DOHH2 (cell line): ENCODE measurements around the gene KRTAP8-1.

Experiments
- H3F3A ChIP-seq: fragments of 200-600 bp; sonication (generic), shearing (Covaris generic); 2 replicates; pipeline ENCODE4 v1.6.0; 2016; ENCODE audit warnings: antibody characterized with exemption, mild to moderate bottlenecking; ENCODE audit not compliant: control insufficient read depth, insufficient read depth
- H3K27ac ChIP-seq: fragments of 200-600 bp; sonication (generic); 2 replicates; pipeline ENCODE4 v1.5.1; 2014; ENCODE audit warnings: low read depth, mild to moderate bottlenecking, low read length, moderate library complexity
- H3K27me3 ChIP-seq: fragments of 200-600 bp; sonication (generic); 2 replicates; pipeline ENCODE4 v1.6.1; 2014; ENCODE audit warnings: mild to moderate bottlenecking, low read length, mixed read lengths; ENCODE audit not compliant: control insufficient read depth
- H3K36me3 ChIP-seq: fragments of 200-600 bp; sonication (generic); 2 replicates; pipeline ENCODE4 v1.6.1; 2014; ENCODE audit warnings: mild to moderate bottlenecking, low read length, moderate library complexity, mixed read lengths; ENCODE audit not compliant: control insufficient read depth
- H3K4me1 ChIP-seq: fragments of 200-600 bp; sonication (generic); 2 replicates; pipeline ENCODE4 v1.6.1; 2014; ENCODE audit warnings: mild to moderate bottlenecking, low read length, mixed read lengths; ENCODE audit not compliant: control insufficient read depth
- H3K4me2 ChIP-seq: fragments of 200-600 bp; sonication (generic); 2 replicates; pipeline ENCODE4 v1.6.0; 2014; ENCODE audit warnings: mild to moderate bottlenecking, low read length, moderate library complexity
- H3K4me3 ChIP-seq: fragments of 200-600 bp; sonication (generic); 2 replicates; pipeline ENCODE4 v1.5.1; 2014; ENCODE audit warnings: mild to moderate bottlenecking, low read length, mixed read lengths
- H3K79me2 ChIP-seq: fragments of 200-600 bp; sonication (generic); 2 replicates; pipeline ENCODE4 v1.6.1; 2014; ENCODE audit warnings: mild to moderate bottlenecking, low read length, mixed read lengths; ENCODE audit not compliant: control insufficient read depth
- H3K9me2 ChIP-seq: fragments of 200-600 bp; sonication (generic); replicated peaks from 2 replicates; pipeline ENCODE4 v1.6.1; 2014; ENCODE audit warnings: mild to moderate bottlenecking, low read length, mixed read lengths; ENCODE audit not compliant: control insufficient read depth
- H3K9me3 ChIP-seq: fragments of 200-600 bp; sonication (generic); 2 replicates; pipeline ENCODE4 v1.6.1; 2014; ENCODE audit warnings: antibody characterized with exemption, low read length, mixed read lengths; ENCODE audit not compliant: control insufficient read depth, insufficient read depth
- H4K20me1 ChIP-seq: fragments of 200-600 bp; sonication (generic); 2 replicates; pipeline ENCODE4 v1.6.0; 2014; ENCODE audit warnings: low read depth, mild to moderate bottlenecking, antibody characterized with exemption, low read length, moderate library complexity; ENCODE audit not compliant: control insufficient read depth, insufficient read depth
- EZH2phosphoT487 ChIP-seq: fragments of 200-600 bp; sonication (generic); IDR thresholded peaks from 2 replicates; pipeline ENCODE4 v1.6.1; 2017; ENCODE audit warnings: borderline replicate concordance, mild to moderate bottlenecking, antibody characterized with exemption, low read length, moderate library complexity, mixed read lengths
- TF ChIP-seq, protein P1 (sequence below): fragments of 200-600 bp; sonication (generic); IDR thresholded peaks from one replicate; pipeline ENCODE4 v1.5.1; 2014; ENCODE audit warnings: antibody characterized with exemption, mild to moderate bottlenecking, low read depth, low read length; ENCODE audit not compliant: poor library complexity, severe bottlenecking

Gene KRTAP8-1, protein sequence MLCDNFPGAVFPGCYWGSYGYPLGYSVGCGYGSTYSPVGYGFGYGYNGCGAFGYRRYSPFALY

DNA sequence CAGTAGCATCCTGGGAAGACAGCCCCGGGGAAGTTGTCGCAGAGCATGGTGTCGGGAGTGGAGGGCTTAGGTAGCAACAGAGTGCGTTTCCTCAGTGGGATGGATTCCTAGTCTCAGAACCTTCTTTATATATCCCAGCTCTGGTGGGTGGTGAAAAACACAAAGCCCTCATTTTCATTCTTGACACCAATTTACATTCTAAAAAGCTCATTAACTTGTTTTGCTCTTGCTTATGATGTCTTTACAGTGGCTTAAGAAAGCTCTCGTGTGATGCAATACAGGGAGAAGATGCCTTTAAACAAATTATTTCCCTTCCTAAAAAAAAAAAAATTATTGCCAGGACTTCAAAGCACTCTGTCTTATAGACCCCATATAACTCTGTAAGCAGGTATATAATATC lies at the start of gene KRTAP8-1:
TSS of gene KRTAP8-1 (minus strand) at position 101 of the 400 bp plus-strand sequence. CDS start at position 47, 54 bp downstream.
- Histone ChIP-seq H3K4me1 (no peaks in the 10 kb centered on the region), H3K4me3 (no peak within 1 kb of the TSS)
- no peak for TF ChIP-seq EZH2phosphoT487
- TF ChIP-seq, protein P1, sequence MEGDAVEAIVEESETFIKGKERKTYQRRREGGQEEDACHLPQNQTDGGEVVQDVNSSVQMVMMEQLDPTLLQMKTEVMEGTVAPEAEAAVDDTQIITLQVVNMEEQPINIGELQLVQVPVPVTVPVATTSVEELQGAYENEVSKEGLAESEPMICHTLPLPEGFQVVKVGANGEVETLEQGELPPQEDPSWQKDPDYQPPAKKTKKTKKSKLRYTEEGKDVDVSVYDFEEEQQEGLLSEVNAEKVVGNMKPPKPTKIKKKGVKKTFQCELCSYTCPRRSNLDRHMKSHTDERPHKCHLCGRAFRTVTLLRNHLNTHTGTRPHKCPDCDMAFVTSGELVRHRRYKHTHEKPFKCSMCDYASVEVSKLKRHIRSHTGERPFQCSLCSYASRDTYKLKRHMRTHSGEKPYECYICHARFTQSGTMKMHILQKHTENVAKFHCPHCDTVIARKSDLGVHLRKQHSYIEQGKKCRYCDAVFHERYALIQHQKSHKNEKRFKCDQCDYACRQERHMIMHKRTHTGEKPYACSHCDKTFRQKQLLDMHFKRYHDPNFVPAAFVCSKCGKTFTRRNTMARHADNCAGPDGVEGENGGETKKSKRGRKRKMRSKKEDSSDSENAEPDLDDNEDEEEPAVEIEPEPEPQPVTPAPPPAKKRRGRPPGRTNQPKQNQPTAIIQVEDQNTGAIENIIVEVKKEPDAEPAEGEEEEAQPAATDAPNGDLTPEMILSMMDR = no peak

DNA sequence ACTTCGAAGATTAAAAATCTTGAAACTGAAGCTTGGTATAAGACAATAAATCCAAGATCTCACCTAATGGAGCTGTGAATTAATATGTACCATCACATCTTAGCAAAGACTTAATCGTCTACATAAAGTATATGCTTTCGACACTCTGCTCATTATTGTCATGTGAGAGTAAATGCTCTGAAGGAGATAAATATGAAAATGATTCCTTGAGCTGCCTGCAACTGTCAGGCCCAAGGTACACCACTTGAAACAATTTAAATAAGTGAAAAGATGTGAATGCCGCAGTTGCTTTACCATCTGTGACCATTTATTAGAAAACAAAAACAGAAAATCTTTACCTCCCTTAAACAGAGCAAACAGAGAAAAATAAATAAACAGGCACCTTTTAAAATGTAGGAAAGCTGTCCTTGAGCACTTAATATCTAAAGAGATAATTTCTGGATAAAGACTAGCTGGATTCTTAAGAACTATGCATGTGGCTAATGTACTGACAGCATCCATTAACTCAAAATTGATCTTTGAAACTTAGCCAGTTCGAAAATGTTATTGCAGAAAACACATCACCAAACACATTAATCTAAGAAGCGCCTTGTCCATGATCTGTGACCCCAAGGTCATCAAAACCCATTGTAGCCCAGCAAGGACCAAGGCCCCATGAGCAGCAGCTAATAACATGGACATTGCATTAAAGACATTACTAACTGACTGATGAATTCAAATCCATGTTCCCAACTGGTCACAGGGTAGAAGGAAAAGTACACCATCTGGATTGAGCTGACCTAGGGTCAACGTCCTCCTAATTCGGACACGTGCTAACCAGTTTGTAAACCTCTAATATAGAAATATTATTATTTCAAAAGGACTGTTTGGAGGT lies 34.8 kb upstream of the KRTAP8-1 start:
- no peaks in the 10 kb centered on the region for H3K4me1 ChIP-seq
- H3K27me3 ChIP-seq = no peaks in the 10 kb centered on the region
- no peaks in the 10 kb centered on the region for H4K20me1 ChIP-seq
- H3K9me3 ChIP-seq = no peaks in the 10 kb centered on the region
- H3K4me2 ChIP-seq = no peak overlapping the region
- no peaks in the 10 kb centered on the region for H3K36me3 ChIP-seq
- H3K4me3 ChIP-seq = no peak overlapping the region
- TF ChIP-seq EZH2phosphoT487 = no peak
- TF ChIP-seq, protein P1 = no peak
- no peaks in the 10 kb centered on the region for H3K9me2 ChIP-seq
- no peaks in the 10 kb centered on the region for H3F3A ChIP-seq
- H3K79me2 ChIP-seq = no peaks in the 10 kb centered on the region
- no peak overlapping the region for H3K27ac ChIP-seq

More for the DNA sequence above, at the start of gene KRTAP8-1:
- no peaks in the 10 kb centered on the region for H3K27me3 ChIP-seq
- H3K27ac ChIP-seq = no peak within 1 kb of the TSS
- H3K9me2 ChIP-seq = no peaks in the 10 kb centered on the region
- H4K20me1 ChIP-seq = no peaks in the 10 kb centered on the region
- no peaks in the 10 kb centered on the region for H3F3A ChIP-seq
- no peaks in the 10 kb centered on the region for H3K36me3 ChIP-seq
- H3K4me2 ChIP-seq = no peak within 1 kb of the TSS
- H3K79me2 ChIP-seq = no peaks in the 10 kb centered on the region
- no peaks in the 10 kb centered on the region for H3K9me3 ChIP-seq

DNA sequence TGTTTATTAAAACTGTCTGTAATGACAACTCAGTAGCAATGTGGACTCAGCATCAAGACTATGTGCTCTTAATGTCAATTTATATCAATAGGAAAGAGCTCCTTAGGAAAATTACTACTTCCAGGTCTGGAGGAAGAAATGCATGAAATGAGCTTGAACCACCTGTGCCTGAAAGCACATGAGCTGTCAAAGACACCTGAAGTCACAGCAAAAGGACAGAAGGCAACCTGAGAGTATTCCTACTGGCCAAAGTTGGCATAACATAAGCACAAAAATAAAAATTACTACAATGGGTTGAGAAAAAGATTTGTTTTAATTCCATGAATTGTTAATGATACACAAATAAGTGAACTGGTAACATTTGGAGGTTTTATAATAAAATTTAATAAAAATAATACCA lies 29.9 kb upstream of the KRTAP8-1 start:
- Histone ChIP-seq H3F3A (no peaks in the 10 kb centered on the region), H3K4me1 (no peaks in the 10 kb centered on the region), H3K4me2 (no peak overlapping the region), H4K20me1 (no peaks in the 10 kb centered on the region), H3K4me3 (no peak overlapping the region), H3K79me2 (no peaks in the 10 kb centered on the region), H3K36me3 (no peaks in the 10 kb centered on the region), H3K27ac (no peak overlapping the region), H3K9me2 (no peaks in the 10 kb centered on the region), H3K9me3 (no peaks in the 10 kb centered on the region), H3K27me3 (no peaks in the 10 kb centered on the region)
- TF ChIP-seq, protein P1 = no peak
- TF ChIP-seq EZH2phosphoT487 = no peak
